Endothelial cell of hepatic sinusoid (primary cell): ENCODE measurements around the gene DPH3.

Experiments
- in situ Hi-C: cut with HindIII; loops from 2 replicates; pipeline ENCODE4 v1.10.0; 2017; ENCODE audit warnings: low sequenced_read_pairs

Gene DPH3

GRCh38 chr3:16236856-16237393 is 27.8 kb downstream of the DPH3 start:
- in situ Hi-C loops: no loop called here

- in situ Hi-C loops: no loop called here
Observed at GRCh38 chr3:16236030-16236639, 28.6 kb downstream of the DPH3 start.

- in situ Hi-C loops: loop anchor here (5.0 kb wide), 1 partner anchor 67 kb away; no protein-coding TSS in a partner anchor
Observed at GRCh38 chr3:16234281-16234680, 30.5 kb downstream of the DPH3 start.

GRCh38 chr3:16233806-16234205 is 30.9 kb downstream of the DPH3 start:
- in situ Hi-C loops: loop anchor here (5.0 kb wide), 1 partner anchor 67 kb away; no protein-coding TSS in a partner anchor

GRCh38 chr3:16231983-16232382 is 32.8 kb downstream of the DPH3 start:
- in situ Hi-C loops: loop anchor here (5.0 kb wide), 1 partner anchor 65 kb away; no protein-coding TSS in a partner anchor

- in situ Hi-C loops: loop anchor here (5.0 kb wide), 1 partner anchor 62 kb away; no protein-coding TSS in a partner anchor
Observed at GRCh38 chr3:16229681-16230080, 35.1 kb downstream of the DPH3 start.

GRCh38 chr3:16227566-16227965 is 37.2 kb downstream of the DPH3 start:
- in situ Hi-C loops: no loop called here

GRCh38 chr3:16224325-16224724 is 40.4 kb downstream of the DPH3 start:
- in situ Hi-C loops: loop anchor here (25.0 kb wide), 1 partner anchor 387 kb away; no protein-coding TSS in a partner anchor

- in situ Hi-C loops: loop anchor here (25.0 kb wide), 1 partner anchor 385 kb away; no protein-coding TSS in a partner anchor
Observed at GRCh38 chr3:16222547-16222946, 42.2 kb downstream of the DPH3 start.

- in situ Hi-C loops: loop anchor here (25.0 kb wide), 1 partner anchor 385 kb away; no protein-coding TSS in a partner anchor
Observed at GRCh38 chr3:16221990-16222389, 42.8 kb downstream of the DPH3 start.

GRCh38 chr3:16219777-16220176 is 45.0 kb downstream of the DPH3 start:
- in situ Hi-C loops: loop anchor here (25.0 kb wide), 1 partner anchor 382 kb away; no protein-coding TSS in a partner anchor

- in situ Hi-C loops: loop anchor here (25.0 kb wide), 1 partner anchor 379 kb away; no protein-coding TSS in a partner anchor
Observed at GRCh38 chr3:16216373-16216935, 48.3 kb downstream of the DPH3 start.

- in situ Hi-C loops: loop anchor here (25.0 kb wide), 1 partner anchor 377 kb away; no protein-coding TSS in a partner anchor
Observed at GRCh38 chr3:16214366-16214765, 50.4 kb downstream of the DPH3 start.

- in situ Hi-C loops: loop anchor here (25.0 kb wide), 1 partner anchor 374 kb away; no protein-coding TSS in a partner anchor
Observed at GRCh38 chr3:16211176-16211904, 53.4 kb downstream of the DPH3 start.
